Stimulated activated effector memory CD8-positive, alpha-beta T cell treated with anti-CD3 and anti-CD28 coated beads, Interleukin-12 subunit alpha, Interleukin-12 subunit beta, amount 100 ng/mL, for 72 hours (primary cell): ENCODE results near the gene MBTPS1.
"Not testable (repeated sequence)": the region's sequence is repeated elsewhere in the genome, so short reads cannot be mapped to it uniquely, and the experiment has no call there.

ENCODE experiments used
- ATAC-seq: fragments of 150-1000 bp; cut with Tn5 transposase; 2 replicates; pipeline ENCODE4 v1.10.0; 2021
- DNase-seq, 2 donors: peaks; one replicate each; pipeline ENCODE4 v3.0.0; 2021 to 2022; ENCODE audit warnings: low spot score in 2 of 2
- H3K27ac Mint-ChIP-seq: one replicate; pipeline ENCODE4 v1.8.0; 2022; ENCODE audit warnings: mild to moderate bottlenecking, mixed read lengths
- H3K36me3 Mint-ChIP-seq: one replicate; pipeline ENCODE4 v1.8.0; 2022; ENCODE audit warnings: mild to moderate bottlenecking, mixed read lengths
- H3K4me1 Mint-ChIP-seq: one replicate; pipeline ENCODE4 v1.8.0; 2022; ENCODE audit warnings: mixed read lengths
- H3K4me3 Mint-ChIP-seq: one replicate; pipeline ENCODE4 v1.8.0; 2022; ENCODE audit warnings: mild to moderate bottlenecking, mixed read lengths
- H3K9me3 Mint-ChIP-seq: one replicate; pipeline ENCODE4 v1.8.0; 2022; ENCODE audit warnings: mixed read lengths

The MBTPS1 gene

GRCh38 chr16:84117494-84117843 lies 727 bp upstream of the MBTPS1 start:
- Mint-ChIP-seq H3K36me3 (peaks cover 18% of the 10 kb centered on the region), H3K4me3 (peak overlapping the region; percentile 81), H3K27ac (peak overlapping the region; percentile 92), H3K4me1 (peaks cover 14% of the 10 kb centered on the region), H3K9me3 (no peaks in the 10 kb centered on the region)
- peak in 1 of 2 donors; percentile 11 for DNase-seq
- ATAC-seq, result no peak

- ATAC-seq (peak; percentile 66), DNase-seq (no peak)
- no peaks in the 10 kb centered on the region for H3K9me3 Mint-ChIP-seq
- peak overlapping the region; percentile 81 for H3K4me3 Mint-ChIP-seq
- H3K36me3 Mint-ChIP-seq, result peaks cover 26% of the 10 kb centered on the region
- H3K4me1 Mint-ChIP-seq, result peaks cover 17% of the 10 kb centered on the region
- peak overlapping the region; percentile 92 for H3K27ac Mint-ChIP-seq
These were observed 623 bp downstream of the MBTPS1 start for GRCh38 chr16:84115919-84116719.

- not testable (repeated sequence) for H3K27ac Mint-ChIP-seq, H3K9me3 Mint-ChIP-seq, DNase-seq, H3K4me3 Mint-ChIP-seq, ATAC-seq
- peaks cover 35% of the 10 kb centered on the region for H3K36me3 Mint-ChIP-seq
- peaks cover 41% of the 10 kb centered on the region for H3K4me1 Mint-ChIP-seq
These were observed 4.8 kb downstream of the MBTPS1 start for GRCh38 chr16:84111949-84112348.

- peaks cover 45% of the 10 kb centered on the region for H3K4me1 Mint-ChIP-seq
- H3K36me3 Mint-ChIP-seq, result peaks cover 35% of the 10 kb centered on the region
- ATAC-seq, result no peak
- H3K9me3 Mint-ChIP-seq, result no peaks in the 10 kb centered on the region
- DNase-seq, result no peak
- peak overlapping the region; percentile 63 for H3K27ac Mint-ChIP-seq
- H3K4me3 Mint-ChIP-seq, result no peak overlapping the region
These were observed 5.2 kb downstream of the MBTPS1 start for GRCh38 chr16:84111525-84111924.

GRCh38 chr16:84110527-84110926 lies 6.2 kb downstream of the MBTPS1 start:
- DNase-seq, result no peak
- Mint-ChIP-seq H3K4me1 (peaks cover 53% of the 10 kb centered on the region), H3K9me3 (no peaks in the 10 kb centered on the region), H3K27ac (peak overlapping the region; percentile 63), H3K4me3 (no peak overlapping the region), H3K36me3 (peaks cover 29% of the 10 kb centered on the region)
- no peak for ATAC-seq

- peaks cover 24% of the 10 kb centered on the region for H3K36me3 Mint-ChIP-seq
- DNase-seq (no peak), ATAC-seq (no peak)
- no peaks in the 10 kb centered on the region for H3K9me3 Mint-ChIP-seq
- no peak overlapping the region for H3K4me3 Mint-ChIP-seq
- peak overlapping the region; percentile 43 for H3K27ac Mint-ChIP-seq
- H3K4me1 Mint-ChIP-seq, result peaks cover 53% of the 10 kb centered on the region
These were observed 7.0 kb downstream of the MBTPS1 start for GRCh38 chr16:84109598-84110335.

GRCh38 chr16:84107921-84108320 lies 8.8 kb downstream of the MBTPS1 start:
- peak overlapping the region; percentile 35 for H3K27ac Mint-ChIP-seq

GRCh38 chr16:84105948-84106740 lies 10.6 kb downstream of the MBTPS1 start:
- Mint-ChIP-seq H3K4me1 (peaks cover 55% of the 10 kb centered on the region), H3K4me3 (no peak overlapping the region), H3K36me3 (peaks cover 26% of the 10 kb centered on the region), H3K27ac (peak overlapping the region; percentile 85), H3K9me3 (no peaks in the 10 kb centered on the region)
- ATAC-seq, result no peak
- DNase-seq, result no peak

More at GRCh38 chr16:84107921-84108320, 8.8 kb downstream of the MBTPS1 start:
- H3K36me3 Mint-ChIP-seq, result peaks cover 24% of the 10 kb centered on the region
- no peak for ATAC-seq
- no peaks in the 10 kb centered on the region for H3K9me3 Mint-ChIP-seq
- H3K4me1 Mint-ChIP-seq, result peaks cover 52% of the 10 kb centered on the region
- H3K4me3 Mint-ChIP-seq, result no peak overlapping the region
- no peak for DNase-seq

- peaks cover 34% of the 10 kb centered on the region for H3K36me3 Mint-ChIP-seq
- H3K27ac Mint-ChIP-seq, result peak overlapping the region; percentile 85
- H3K4me1 Mint-ChIP-seq, result peaks cover 47% of the 10 kb centered on the region
- no peaks in the 10 kb centered on the region for H3K9me3 Mint-ChIP-seq
- no peak for DNase-seq
- no peak overlapping the region for H3K4me3 Mint-ChIP-seq
- ATAC-seq, result no peak
These were observed 11.4 kb downstream of the MBTPS1 start for GRCh38 chr16:84105301-84105815.

GRCh38 chr16:84104231-84104630 lies 12.5 kb downstream of the MBTPS1 start:
- ATAC-seq (no peak), DNase-seq (no peak)
- H3K27ac Mint-ChIP-seq, result no peak overlapping the region
- peaks cover 51% of the 10 kb centered on the region for H3K4me1 Mint-ChIP-seq
- no peaks in the 10 kb centered on the region for H3K9me3 Mint-ChIP-seq
- peaks cover 36% of the 10 kb centered on the region for H3K36me3 Mint-ChIP-seq
- no peak overlapping the region for H3K4me3 Mint-ChIP-seq

GRCh38 chr16:84103678-84104077 lies 13.1 kb downstream of the MBTPS1 start:
- H3K9me3 Mint-ChIP-seq, result no peaks in the 10 kb centered on the region
- peaks cover 36% of the 10 kb centered on the region for H3K36me3 Mint-ChIP-seq
- H3K4me3 Mint-ChIP-seq, result no peak overlapping the region
- no peak for DNase-seq
- no peak for ATAC-seq
- no peak overlapping the region for H3K27ac Mint-ChIP-seq
- peaks cover 47% of the 10 kb centered on the region for H3K4me1 Mint-ChIP-seq

- peaks cover 16% of the 10 kb centered on the region for H3K4me1 Mint-ChIP-seq
- DNase-seq (no peak), ATAC-seq (no peak)
- H3K4me3 Mint-ChIP-seq, result no peak overlapping the region
- H3K27ac Mint-ChIP-seq, result peak overlapping the region; percentile 43
- H3K9me3 Mint-ChIP-seq, result no peaks in the 10 kb centered on the region
- peaks cover 80% of the 10 kb centered on the region for H3K36me3 Mint-ChIP-seq
These were observed 17.8 kb downstream of the MBTPS1 start for GRCh38 chr16:84098939-84099338.

- Mint-ChIP-seq H3K4me3 (no peak overlapping the region), H3K9me3 (no peaks in the 10 kb centered on the region), H3K27ac (no peak overlapping the region), H3K36me3 (peaks cover 98% of the 10 kb centered on the region), H3K4me1 (peaks cover 7% of the 10 kb centered on the region)
- DNase-seq (no peak), ATAC-seq (no peak)
These were observed 20.2 kb downstream of the MBTPS1 start for GRCh38 chr16:84096447-84097005.

- H3K4me1 Mint-ChIP-seq, result peaks cover 7% of the 10 kb centered on the region
- ATAC-seq (no peak), DNase-seq (no peak)
- no peak overlapping the region for H3K4me3 Mint-ChIP-seq
- H3K9me3 Mint-ChIP-seq, result no peaks in the 10 kb centered on the region
- peaks cover 98% of the 10 kb centered on the region for H3K36me3 Mint-ChIP-seq
- no peak overlapping the region for H3K27ac Mint-ChIP-seq
These were observed 21.3 kb downstream of the MBTPS1 start for GRCh38 chr16:84095466-84095865.

- ATAC-seq (no peak), DNase-seq (no peak)
- H3K9me3 Mint-ChIP-seq, result no peaks in the 10 kb centered on the region
- H3K36me3 Mint-ChIP-seq, result peaks cover 98% of the 10 kb centered on the region
- H3K4me3 Mint-ChIP-seq, result no peak overlapping the region
- H3K27ac Mint-ChIP-seq, result no peak overlapping the region
- peaks cover 7% of the 10 kb centered on the region for H3K4me1 Mint-ChIP-seq
These were observed 22.9 kb downstream of the MBTPS1 start for GRCh38 chr16:84093879-84094270.
